Kidney (tissue), 14 donors: ENCODE measurements around the gene MAP1A. TPM values are rescaled to one million over a fixed set of nuclear protein-coding genes. Genes with fewer than 3 reads are reported as not detected.
"Not testable (repeated sequence)": the region's sequence is repeated elsewhere in the genome, so short reads cannot be mapped to it uniquely, and the experiment has no call there.

ENCODE experiments used
- DNase-seq, 5 donors: peaks; one replicate each; pipeline ENCODE4 v3.0.0-alpha.2; 2013 to 2020
- FAIRE-seq: peaks from 2 replicates; lab custom pipeline; 2012; peaks lifted over from hg19 to GRCh38; lab: Jason Lieb, UNC
- H3K27ac ChIP-seq, 2 donors: one replicate each; pipeline ENCODE4 v1.7.0; 2013; ENCODE audit warnings: low read depth in 2 of 2, low read length in 2 of 2, inconsistent platforms in 1 of 2
- H3K27me3 ChIP-seq: one replicate; pipeline ENCODE4 v1.7.1; 2013; ENCODE audit warnings: low read length, inconsistent platforms; ENCODE audit not compliant: control insufficient read depth, insufficient read depth
- H3K36me3 ChIP-seq, 3 donors: one replicate each; pipeline versions ENCODE4 v1.7.0 to v1.7.1; 2013; ENCODE audit warnings: low read length in 3 of 3, control low read depth in 1 of 3, inconsistent platforms in 1 of 3; ENCODE audit not compliant: insufficient read depth in 3 of 3, control insufficient read depth in 2 of 3
- H3K4me1 ChIP-seq, 3 donors: one replicate each; pipeline versions ENCODE4 v1.7.0 to v1.7.1; 2013; ENCODE audit warnings: low read length in 3 of 3, inconsistent platforms in 1 of 3, low read depth in 1 of 3; ENCODE audit not compliant: control insufficient read depth in 2 of 3, insufficient read depth in 2 of 3
- H3K4me3 ChIP-seq, 3 donors: one replicate each; pipeline versions ENCODE4 v1.7.0 to v1.8.1; 2013; ENCODE audit warnings: low read length in 3 of 3, control low read depth in 1 of 3, inconsistent platforms in 1 of 3
- H3K9ac ChIP-seq, 3 donors: one replicate each; pipeline versions ENCODE4 v1.7.0 to v1.7.1; 2013; ENCODE audit warnings: low read length in 3 of 3, control low read depth in 1 of 3, inconsistent platforms in 1 of 3
- H3K9me3 ChIP-seq, 3 donors: one replicate each; pipeline versions ENCODE4 v1.7.0 to v1.7.1; 2013; ENCODE audit warnings: low read length in 3 of 3, control low read depth in 1 of 3, inconsistent platforms in 1 of 3; ENCODE audit not compliant: control insufficient read depth in 2 of 3, insufficient read depth in 1 of 3
- intact Hi-C: fragments of 100-400 bp; cut with DNase I; formaldehyde crosslinking; loops from one replicate; pipeline ENCODE4 v1.11.1; 2022
- polyA plus RNA-seq: library from polyadenylated mRNA; stranded (reverse); fragments of 350-450 nt; fragmentation: Illumina TruSeq; extraction: RNeasy Lipid Tissue Mini Kit (QIAGEN cat#74804); gene quantifications from one replicate; pipeline ENCODE4 v1.2.3, GENCODE V29; 2014; ENCODE audit warnings: low read depth, low replicate concordance; ENCODE audit not compliant: insufficient read depth
- total RNA-seq: library from RNA; stranded (reverse); fragmentation: NEBNext Ultra II Directional; extraction: Animal tissue kit (Norgen Biotek cat#: 25700); gene quantifications from one replicate; pipeline ENCODE4 v1.2.1, GENCODE V29; 2021
- TF ChIP-seq, protein P1 (sequence below): IDR thresholded peaks from 3 replicates; pipeline ENCODE4 v1.5.1; 2012; ENCODE audit warnings: mild to moderate bottlenecking, moderate library complexity, borderline replicate concordance; ENCODE audit not compliant: insufficient read depth; ENCODE audit errors: extremely low read depth
- donor health status: control.
- donor health status: control.
- donor health status: control.
- donor health status: control.
- donor health status: control.
- donor health status: DM: yes; HTN: yes; CAD: no.
- donor health status: Normal renal cell carcinoma (clear cell type).

Gene MAP1A
- total and polyA plus RNA-seq, 2 donors from 2014 or later, result 2.7 to 9.3 TPM

DNA sequence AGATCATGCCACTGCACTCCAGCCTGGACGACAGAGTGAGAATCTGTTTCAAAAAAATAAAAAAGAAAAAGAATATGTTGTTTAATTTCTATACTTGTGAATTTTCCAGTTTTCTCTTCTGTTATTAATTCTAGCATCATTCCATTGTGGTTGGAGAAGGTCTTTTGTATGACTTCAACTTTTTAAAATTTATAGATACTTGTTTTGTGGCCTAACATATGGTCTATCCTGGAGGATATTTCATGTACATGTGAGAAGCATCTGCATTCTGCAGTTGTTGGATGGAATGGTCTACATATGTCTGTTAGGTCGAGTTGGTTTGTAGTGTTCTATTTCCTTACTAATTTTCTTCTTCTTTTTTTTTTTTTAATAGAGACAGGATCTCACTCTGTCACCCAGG, 35.6 kb downstream of the MAP1A start:
- no peaks in the 10 kb centered on the region for H3K36me3 ChIP-seq
- FAIRE-seq (no peak), DNase-seq (no peak)
- H3K4me1 ChIP-seq, result no peaks in the 10 kb centered on the region
- no peak overlapping the region for H3K4me3 ChIP-seq
- no peaks in the 10 kb centered on the region for H3K9me3 ChIP-seq
- intact Hi-C loops, result no loop called here
- TF ChIP-seq, protein P1, sequence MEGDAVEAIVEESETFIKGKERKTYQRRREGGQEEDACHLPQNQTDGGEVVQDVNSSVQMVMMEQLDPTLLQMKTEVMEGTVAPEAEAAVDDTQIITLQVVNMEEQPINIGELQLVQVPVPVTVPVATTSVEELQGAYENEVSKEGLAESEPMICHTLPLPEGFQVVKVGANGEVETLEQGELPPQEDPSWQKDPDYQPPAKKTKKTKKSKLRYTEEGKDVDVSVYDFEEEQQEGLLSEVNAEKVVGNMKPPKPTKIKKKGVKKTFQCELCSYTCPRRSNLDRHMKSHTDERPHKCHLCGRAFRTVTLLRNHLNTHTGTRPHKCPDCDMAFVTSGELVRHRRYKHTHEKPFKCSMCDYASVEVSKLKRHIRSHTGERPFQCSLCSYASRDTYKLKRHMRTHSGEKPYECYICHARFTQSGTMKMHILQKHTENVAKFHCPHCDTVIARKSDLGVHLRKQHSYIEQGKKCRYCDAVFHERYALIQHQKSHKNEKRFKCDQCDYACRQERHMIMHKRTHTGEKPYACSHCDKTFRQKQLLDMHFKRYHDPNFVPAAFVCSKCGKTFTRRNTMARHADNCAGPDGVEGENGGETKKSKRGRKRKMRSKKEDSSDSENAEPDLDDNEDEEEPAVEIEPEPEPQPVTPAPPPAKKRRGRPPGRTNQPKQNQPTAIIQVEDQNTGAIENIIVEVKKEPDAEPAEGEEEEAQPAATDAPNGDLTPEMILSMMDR, result no peak
- no peaks in the 10 kb centered on the region for H3K27me3 ChIP-seq
- H3K27ac ChIP-seq, result no peak overlapping the region
- H3K9ac ChIP-seq, result no peak overlapping the region

DNA sequence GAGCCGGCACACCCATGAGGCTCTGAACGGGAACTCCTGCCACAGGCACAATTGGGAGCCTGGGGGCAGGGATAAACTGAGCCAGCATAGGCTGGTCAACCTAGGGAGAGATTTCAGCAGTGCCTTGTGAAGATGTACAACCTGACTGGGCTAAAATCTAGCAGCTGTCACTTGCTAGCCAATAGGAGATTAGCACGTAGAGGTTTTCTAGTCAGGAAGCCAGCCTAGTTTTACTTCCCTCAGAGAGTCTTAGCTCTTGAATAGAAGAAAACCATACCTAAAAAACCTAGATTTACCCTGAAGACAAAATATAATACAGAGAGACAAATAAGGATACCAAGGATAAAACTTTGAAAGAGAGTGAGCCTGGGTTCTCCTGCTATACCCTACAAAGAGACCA, 45.3 kb downstream of the MAP1A start:
- H3K4me1 ChIP-seq, H3K36me3 ChIP-seq, intact Hi-C loops, H3K4me3 ChIP-seq, H3K27ac ChIP-seq, H3K9me3 ChIP-seq, H3K9ac ChIP-seq, FAIRE-seq, H3K27me3 ChIP-seq, DNase-seq: not testable (repeated sequence)

DNA sequence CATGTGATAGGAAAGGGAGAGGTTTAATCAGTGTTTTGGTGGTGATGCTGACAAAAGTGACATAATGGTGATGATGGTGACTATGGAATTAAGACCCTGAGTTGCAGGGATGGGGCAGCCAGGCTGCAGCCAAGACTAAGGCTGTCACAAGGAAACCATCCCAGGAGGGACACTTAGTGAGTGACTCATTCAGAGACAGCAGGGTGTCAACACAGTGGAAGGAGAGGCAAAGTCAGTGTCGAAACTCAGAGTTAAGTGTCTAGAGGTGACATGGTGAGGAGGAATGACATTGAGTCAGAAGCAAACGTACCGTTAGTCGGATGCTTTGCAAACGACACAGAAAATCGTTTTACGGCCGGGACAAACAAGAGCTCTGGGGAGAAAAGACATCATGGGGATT, 46.4 kb downstream of the MAP1A start:
- H3K27me3 ChIP-seq, intact Hi-C loops, H3K4me3 ChIP-seq, DNase-seq, H3K9me3 ChIP-seq, H3K4me1 ChIP-seq, H3K27ac ChIP-seq, FAIRE-seq, H3K36me3 ChIP-seq, H3K9ac ChIP-seq: not testable (repeated sequence)

DNA sequence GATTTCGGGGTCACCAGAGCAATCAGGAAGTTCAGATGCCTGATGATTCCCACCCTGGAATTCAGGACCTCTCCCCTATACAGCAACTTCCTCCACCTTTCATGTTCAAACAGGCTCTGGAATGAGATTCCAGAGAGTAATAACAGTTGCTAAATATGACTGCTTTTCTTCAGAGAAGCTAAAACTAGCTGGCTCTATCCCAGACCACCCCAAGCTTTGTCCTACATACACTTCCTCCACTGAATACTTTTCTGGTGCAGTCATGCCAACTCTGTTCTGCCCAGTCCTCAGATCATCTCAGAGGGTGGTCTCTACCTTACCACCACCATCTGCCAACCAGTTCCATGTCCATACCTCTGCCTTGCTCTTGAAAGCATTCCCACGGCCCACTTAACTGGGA, 49.2 kb downstream of the MAP1A start:
- H3K9me3 ChIP-seq, H3K36me3 ChIP-seq, DNase-seq, H3K27me3 ChIP-seq, H3K27ac ChIP-seq, H3K4me3 ChIP-seq, H3K9ac ChIP-seq, H3K4me1 ChIP-seq, intact Hi-C loops, FAIRE-seq: not testable (repeated sequence)

DNA sequence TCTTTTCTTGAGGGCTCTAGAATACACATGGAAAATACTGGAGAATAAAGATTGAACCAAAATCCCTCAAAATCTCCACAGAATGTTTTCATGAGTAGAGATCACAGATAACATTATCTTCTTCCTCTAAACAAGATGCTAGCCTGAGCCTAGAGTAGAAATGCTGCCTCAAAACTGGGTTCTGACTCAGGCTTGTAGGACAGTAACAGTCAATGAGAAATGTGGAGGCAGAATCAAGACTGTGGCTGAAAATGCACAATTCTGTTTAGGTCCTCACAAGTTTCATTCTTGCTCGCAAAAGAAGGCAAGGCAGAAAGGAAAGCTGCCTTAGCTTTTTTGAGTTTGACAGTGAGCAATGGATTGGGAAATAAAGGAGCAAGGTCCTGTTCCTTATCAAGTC, 57.2 kb downstream of the MAP1A start:
- H3K9me3 ChIP-seq, DNase-seq, H3K4me1 ChIP-seq, H3K36me3 ChIP-seq, H3K27me3 ChIP-seq, H3K4me3 ChIP-seq, H3K9ac ChIP-seq, FAIRE-seq, H3K27ac ChIP-seq, intact Hi-C loops: not testable (repeated sequence)

Other genes with a start within 250 kb of the MAP1A start
- not detected for gene TGM7, start 215.4 kb upstream of the MAP1A start, total RNA-seq
- gene TGM7, start 215.4 kb upstream of the MAP1A start, polyA plus RNA-seq, result not detected
- gene LCMT2, start 187.0 kb upstream of the MAP1A start, total RNA-seq, result 12.7 TPM
- gene LCMT2, start 187.0 kb upstream of the MAP1A start, polyA plus RNA-seq, result 5.8 TPM
- 22.1 TPM for gene ZSCAN29, start 146.6 kb upstream of the MAP1A start, total RNA-seq
- 3.2 TPM for gene ZSCAN29, start 146.6 kb upstream of the MAP1A start, polyA plus RNA-seq
- 12.9 TPM for gene TUBGCP4, start 146.5 kb upstream of the MAP1A start, total RNA-seq
- 2.7 TPM for gene TUBGCP4, start 146.5 kb upstream of the MAP1A start, polyA plus RNA-seq
- gene TP53BP1, start 24.5 kb upstream of the MAP1A start, total RNA-seq, result 47.4 TPM
- gene TP53BP1, start 24.5 kb upstream of the MAP1A start, polyA plus RNA-seq, result 15.9 TPM
- gene PPIP5K1, start 72.6 kb downstream of the MAP1A start, total RNA-seq, result 64.6 TPM
- 7.7 TPM for gene PPIP5K1, start 72.6 kb downstream of the MAP1A start, polyA plus RNA-seq
- 14.5 TPM for gene CKMT1B, start 76.4 kb downstream of the MAP1A start, total RNA-seq
- 9.2 TPM for gene CKMT1B, start 76.4 kb downstream of the MAP1A start, polyA plus RNA-seq
- gene STRC, start 101.2 kb downstream of the MAP1A start, total RNA-seq, result 0.19 TPM
- gene STRC, start 101.2 kb downstream of the MAP1A start, polyA plus RNA-seq, result 0.22 TPM
- gene CATSPER2, start 131.2 kb downstream of the MAP1A start, total RNA-seq, result 6.5 TPM
- 1.9 TPM for gene CATSPER2, start 131.2 kb downstream of the MAP1A start, polyA plus RNA-seq
- gene CKMT1A, start 176.3 kb downstream of the MAP1A start, total RNA-seq, result 15.1 TPM
- 19.9 TPM for gene CKMT1A, start 176.3 kb downstream of the MAP1A start, polyA plus RNA-seq
- gene PDIA3, start 228.8 kb downstream of the MAP1A start, total RNA-seq, result 404 TPM
- gene PDIA3, start 228.8 kb downstream of the MAP1A start, polyA plus RNA-seq, result 414 TPM